Measurements from ENCODE around the gene FGF14. TPM values are rescaled to one million over a fixed set of nuclear protein-coding genes. Genes with fewer than 3 reads are reported as not detected.
A peak's percentile ranks its signal among the peaks of the same experiment; 100 is the strongest.

Gene FGF14
- total and polyA plus RNA-seq, 2 donors (not counting 3 experiments of a cell fraction or from before 2014, with no cell fraction given), result not detected

- H3K9me3 ChIP-seq (replicated peaks; ENCODE audit: control insufficient read depth, insufficient read depth, low read length), result no peaks in the 10 kb centered on the region
- TF ChIP-seq, protein P1, sequence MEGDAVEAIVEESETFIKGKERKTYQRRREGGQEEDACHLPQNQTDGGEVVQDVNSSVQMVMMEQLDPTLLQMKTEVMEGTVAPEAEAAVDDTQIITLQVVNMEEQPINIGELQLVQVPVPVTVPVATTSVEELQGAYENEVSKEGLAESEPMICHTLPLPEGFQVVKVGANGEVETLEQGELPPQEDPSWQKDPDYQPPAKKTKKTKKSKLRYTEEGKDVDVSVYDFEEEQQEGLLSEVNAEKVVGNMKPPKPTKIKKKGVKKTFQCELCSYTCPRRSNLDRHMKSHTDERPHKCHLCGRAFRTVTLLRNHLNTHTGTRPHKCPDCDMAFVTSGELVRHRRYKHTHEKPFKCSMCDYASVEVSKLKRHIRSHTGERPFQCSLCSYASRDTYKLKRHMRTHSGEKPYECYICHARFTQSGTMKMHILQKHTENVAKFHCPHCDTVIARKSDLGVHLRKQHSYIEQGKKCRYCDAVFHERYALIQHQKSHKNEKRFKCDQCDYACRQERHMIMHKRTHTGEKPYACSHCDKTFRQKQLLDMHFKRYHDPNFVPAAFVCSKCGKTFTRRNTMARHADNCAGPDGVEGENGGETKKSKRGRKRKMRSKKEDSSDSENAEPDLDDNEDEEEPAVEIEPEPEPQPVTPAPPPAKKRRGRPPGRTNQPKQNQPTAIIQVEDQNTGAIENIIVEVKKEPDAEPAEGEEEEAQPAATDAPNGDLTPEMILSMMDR (IDR thresholded peaks at IDR 0.05; ENCODE audit: extremely low read depth in 1 of 2, insufficient read depth in 1 of 2, low read depth in 1 of 2, low read length in 2 of 2), result no peak
- TF ChIP-seq JUN (IDR thresholded peaks at IDR 0.05; ENCODE audit: borderline replicate concordance, insufficient read depth, insufficient read length, low read depth), result no peak
- TF ChIP-seq POLR2AphosphoS5 (IDR thresholded peaks at IDR 0.05; ENCODE audit: insufficient read depth, low read depth, low read length), result no peak
- H3K79me2 ChIP-seq (ENCODE audit: control insufficient read depth, insufficient read depth, low read length), result no peaks in the 10 kb centered on the region
- H4K20me1 ChIP-seq (replicated peaks; ENCODE audit: control insufficient read depth, extremely low read depth, insufficient read depth, low read length), result no peaks in the 10 kb centered on the region
- DNase-seq (ENCODE audit: low read depth, low spot score) (no peak), FAIRE-seq (peak; percentile 12)
- dilution Hi-C loops (cut with MboI; ENCODE audit: extremely low pct_ligation_motif_present, low sequenced_read_pairs) (no loop called here), intact Hi-C loops (cut with micrococcal nuclease) (loop anchor here (5.0 kb wide), 2 partner anchors 195 to 455 kb away; partner anchors contain the start of gene ERCC5)
- H3K4me1 ChIP-seq (ENCODE audit: control insufficient read depth, extremely low read depth, insufficient read depth, low read length), result peaks cover 9% of the 10 kb centered on the region
- no peak overlapping the region for H3K4me2 ChIP-seq (ENCODE audit: insufficient read depth, low read length)
- H3K27me3 ChIP-seq (ENCODE audit: control insufficient read depth in 2 of 2, insufficient read depth in 2 of 2, low read length in 2 of 2), result peaks cover 6 to 21% of the 10 kb centered on the region in 2 experiments
- no peak overlapping the region for H3K27ac ChIP-seq (ENCODE audit: insufficient read depth, low read depth, low read length)
- H2AFZ ChIP-seq (ENCODE audit: low read depth, low read length), result no peak overlapping the region
- H3K9me1 ChIP-seq (replicated peaks; ENCODE audit: control insufficient read depth, extremely low read depth, insufficient read depth, low read length), result no peaks in the 10 kb centered on the region
- ChIA-PET POLR2A (no interaction called here), CTCF (interaction anchor here (1.4 kb wide), 1 partner anchor 251 kb away, joined by 3 read pairs; no protein-coding TSS in a partner anchor)
- BruUV-seq (replicated peaks), result no TSS peak
- no peaks in the 10 kb centered on the region for H3K36me3 ChIP-seq (ENCODE audit: control insufficient read depth in 2 of 2, extremely low read depth in 1 of 2, insufficient read depth in 2 of 2, low read length in 2 of 2)
- no peak overlapping the region for H3K9ac ChIP-seq (replicated peaks; ENCODE audit: extremely low read depth, insufficient read depth, low read length)
- H3K4me3 ChIP-seq (replicated peaks in 1 of 3; ENCODE audit: insufficient read depth in 1 of 3, low read depth in 1 of 3, low read length in 3 of 3), result no peak overlapping the region
Measured at GRCh38 chr13:102392481-102393209, 9.2 kb downstream of the FGF14 start.

- Histone ChIP-seq H2AFZ (ENCODE audit: low read depth, low read length) (no peak overlapping the region), H3K9me1 (replicated peaks; ENCODE audit: control insufficient read depth, extremely low read depth, insufficient read depth, low read length) (no peaks in the 10 kb centered on the region), H3K79me2 (ENCODE audit: control insufficient read depth, insufficient read depth, low read length) (no peaks in the 10 kb centered on the region), H3K4me2 (ENCODE audit: insufficient read depth, low read length) (no peak overlapping the region), H3K36me3 (ENCODE audit: control insufficient read depth in 2 of 2, extremely low read depth in 1 of 2, insufficient read depth in 2 of 2, low read length in 2 of 2) (no peaks in the 10 kb centered on the region), H3K4me1 (ENCODE audit: control insufficient read depth, extremely low read depth, insufficient read depth, low read length) (no peaks in the 10 kb centered on the region), H3K27ac (ENCODE audit: insufficient read depth, low read depth, low read length) (no peak overlapping the region), H3K4me3 (replicated peaks in 1 of 3; ENCODE audit: insufficient read depth in 1 of 3, low read depth in 1 of 3, low read length in 3 of 3) (no peak overlapping the region), H3K9me3 (replicated peaks; ENCODE audit: control insufficient read depth, insufficient read depth, low read length) (no peaks in the 10 kb centered on the region), H3K27me3 (ENCODE audit: control insufficient read depth in 2 of 2, insufficient read depth in 2 of 2, low read length in 2 of 2) (no peaks in the 10 kb centered on the region), H4K20me1 (replicated peaks; ENCODE audit: control insufficient read depth, extremely low read depth, insufficient read depth, low read length) (no peaks in the 10 kb centered on the region), H3K9ac (replicated peaks; ENCODE audit: extremely low read depth, insufficient read depth, low read length) (no peak overlapping the region)
- BruUV-seq (replicated peaks), result no TSS peak
- ChIA-PET POLR2A (no interaction called here), CTCF (no interaction called here)
- no peak for FAIRE-seq
- no peak for TF ChIP-seq EZH2 (IDR thresholded peaks at IDR 0.05; ENCODE audit: borderline replicate concordance, low read depth, low read length, severe bottlenecking)
- TF ChIP-seq MYC (IDR thresholded peaks at IDR 0.05; ENCODE audit: low read depth, low read length), result no peak
- intact Hi-C loops (cut with micrococcal nuclease) (no loop called here), dilution Hi-C loops (cut with MboI; ENCODE audit: extremely low pct_ligation_motif_present, low sequenced_read_pairs) (no loop called here)
- peak; percentile 7 for DNase-seq (ENCODE audit: low read depth, low spot score)
Measured at GRCh38 chr13:102386461-102386860, 15.4 kb downstream of the FGF14 start.
